NB4 (cell line): Measurements from ENCODE around the gene DTNBP1.

ENCODE experiments used
- DNase-seq: peaks from one replicate; pipeline ENCODE4 v3.0.0; 2010; ENCODE audit warnings: low read depth
- H3K4me3 ChIP-seq: one replicate; pipeline ENCODE4 v1.5.1; 2011; ENCODE audit warnings: mild to moderate bottlenecking, low read depth, low read length, moderate library complexity
- CTCF ChIP-seq: IDR thresholded peaks from one replicate; pipeline ENCODE4 v1.5.1; 2012; ENCODE audit warnings: low read depth, low read length
- MAX ChIP-seq: IDR thresholded peaks from 2 replicates; pipeline ENCODE4 v1.6.1; 2011; ENCODE audit warnings: low read depth, low read length
- MYC ChIP-seq: IDR thresholded peaks from 2 replicates; pipeline ENCODE4 v1.6.1; 2011; ENCODE audit warnings: low read depth, low read length
- POLR2A ChIP-seq: IDR thresholded peaks from 2 replicates; pipeline ENCODE4 v1.6.1; 2011; ENCODE audit warnings: mild to moderate bottlenecking; ENCODE audit not compliant: insufficient read length; ENCODE audit errors: extremely low read depth

Gene DTNBP1

GRCh38 chr6:15475261-15475660 is 187.6 kb downstream of the DTNBP1 start:
- TF ChIP-seq MYC (no peak), POLR2A (no peak), CTCF (no peak), MAX (no peak)
- no peak for DNase-seq
- H3K4me3 ChIP-seq: no peak overlapping the region

- TF ChIP-seq POLR2A: no peak
- no peak for TF ChIP-seq CTCF
- no peak for TF ChIP-seq MYC
- TF ChIP-seq MAX: no peak
- no peak for DNase-seq
- H3K4me3 ChIP-seq: no peak overlapping the region
These were observed 188.6 kb downstream of the DTNBP1 start for GRCh38 chr6:15474196-15474595.

GRCh38 chr6:15473741-15474161 is 189.1 kb downstream of the DTNBP1 start:
- no peak for DNase-seq
- TF ChIP-seq MAX: no peak
- TF ChIP-seq MYC: no peak
- TF ChIP-seq POLR2A: no peak
- TF ChIP-seq CTCF: no peak
- H3K4me3 ChIP-seq: no peak overlapping the region

- DNase-seq: no peak
- no peak overlapping the region for H3K4me3 ChIP-seq
- TF ChIP-seq MYC (no peak), MAX (no peak), CTCF (no peak), POLR2A (no peak)
These were observed 189.7 kb downstream of the DTNBP1 start for GRCh38 chr6:15473174-15473573.
